Body of pancreas (tissue), 4 donors: ENCODE measurements around the gene ADAMTS2. TPM values are rescaled to one million over a fixed set of nuclear protein-coding genes. Genes with fewer than 3 reads are reported as not detected.
A peak's percentile ranks its signal among the peaks of the same experiment; 100 is the strongest.
"Not testable (repeated sequence)": the region's sequence is repeated elsewhere in the genome, so short reads cannot be mapped to it uniquely, and the experiment has no call there.

Source experiments
- ATAC-seq: fragments of 150-250 bp; one replicate; pipeline ENCODE4 v1.9.1; 2016
- DNase-seq, 4 donors: peaks; one replicate each; pipeline ENCODE4 v3.0.0-alpha.2; 2019
- H3K27ac ChIP-seq, 4 donors: fragments of 200-600 bp; sonication (generic); 1 replicate in 3 of 4; 2 replicates in 1 of 4; pipeline versions ENCODE4 v1.5.1 to v1.6.1; 2016 to 2019; ENCODE audit warnings: mild to moderate bottlenecking in 1 of 4, mixed read lengths in 1 of 4, moderate library complexity in 1 of 4
- H3K27me3 ChIP-seq, 2 donors: fragments of 200-600 bp; sonication (generic); one replicate each; pipeline ENCODE4 v1.6.0; 2016; ENCODE audit warnings: mild to moderate bottlenecking in 1 of 2
- H3K36me3 ChIP-seq, 2 donors: fragments of 200-600 bp; sonication (generic); replicated peaks in 1 of 2; 2 replicates each; pipeline ENCODE4 v1.5.1; 2016; ENCODE audit warnings: low read depth in 2 of 2; ENCODE audit not compliant: insufficient read depth in 1 of 2
- H3K4me1 ChIP-seq: fragments of 200-600 bp; sonication (generic); one replicate; pipeline ENCODE4 v1.6.0; 2016
- H3K4me3 ChIP-seq, 2 donors: fragments of 200-600 bp; sonication (generic); 1 replicate in 1 of 2; 2 replicates in 1 of 2; pipeline ENCODE4 v1.5.1; 2016 to 2019
- H3K9me3 ChIP-seq, 3 donors: fragments of 200-600 bp; sonication (generic); 1 replicate in 2 of 3; 2 replicates in 1 of 3; pipeline ENCODE4 v1.5.1; 2016
- POLR2A ChIP-seq, 3 donors: fragments of 450-650 bp; IDR thresholded peaks; one replicate each; pipeline ENCODE4 v1.6.1; 2016; ENCODE audit warnings: antibody characterized with exemption in 3 of 3, mild to moderate bottlenecking in 2 of 3
- WGBS, 2 donors: methylation state at CpG; one replicate each; pipeline ENCODE4 v1.1.5; 2017; 5-methylcytosine and 5-hydroxymethylcytosine counted together
- intact Hi-C: fragments of 100-400 bp; cut with DNase I; formaldehyde crosslinking; loops from one replicate; pipeline ENCODE4 v1.15.1; 2023
- total RNA-seq, 2 donors: library from RNA; depleted of rRNA; stranded (reverse); fragments of >200 nt; gene quantifications; one replicate each; pipeline ENCODE4 v1.1.0, GENCODE V29; 2016
- TF ChIP-seq, protein P1 (sequence below), 7 experiments: fragments of 450-650 bp in 4 of 7; fragments of 200-600 bp in 3 of 7; sonication (generic) in 3 of 7; IDR thresholded peaks; one replicate each; pipeline ENCODE4 v1.5.1; 2016 to 2019; ENCODE audit warnings: antibody characterized with exemption in 7 of 7

The ADAMTS2 gene
- total RNA-seq, 2 donors from 2014 or later = 9.1 to 19.1 TPM

DNA sequence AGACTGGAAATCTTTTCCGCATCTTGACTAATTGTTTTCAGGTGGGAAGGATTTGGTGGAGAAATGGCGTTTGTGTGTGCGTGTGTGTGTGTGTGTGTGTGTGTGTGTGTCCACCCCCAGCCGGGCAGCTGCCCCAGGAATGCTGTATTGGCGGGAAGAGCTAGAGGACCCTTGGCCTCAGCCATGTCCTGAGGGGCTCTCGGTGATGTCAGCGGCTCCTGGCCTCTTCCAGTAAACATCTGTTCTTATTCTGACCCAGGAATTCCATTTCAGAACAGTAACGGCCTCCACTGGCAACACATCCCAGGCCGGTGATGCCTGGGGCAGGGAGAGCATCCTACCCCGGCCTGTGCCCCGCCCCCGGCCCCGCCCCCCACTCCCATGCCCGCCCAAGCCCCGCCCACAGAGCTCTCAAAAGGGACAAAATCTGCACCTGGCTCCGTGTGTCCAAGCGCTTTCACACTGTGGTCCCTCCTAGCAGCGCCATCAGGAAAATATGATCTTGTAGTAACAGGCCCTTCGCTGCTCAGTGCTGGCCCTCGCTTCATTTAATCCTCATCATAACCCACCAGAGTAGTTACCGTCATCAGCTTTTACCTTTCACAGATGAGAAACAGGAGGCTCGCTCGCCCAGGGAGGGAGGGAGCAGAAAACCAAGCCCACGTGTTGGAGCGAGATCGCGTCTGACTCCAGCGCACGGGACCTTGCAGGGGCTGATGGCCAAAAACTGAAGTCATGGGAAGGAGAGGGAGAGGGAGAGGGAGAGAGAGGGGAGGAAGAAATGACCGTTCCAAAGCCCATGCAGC is 18.9 kb downstream of the ADAMTS2 start:
- Histone ChIP-seq H3K36me3 (no peaks in the 10 kb centered on the region), H3K27ac (peak overlapping the region in 1 of 4 donors; percentile 17), H3K27me3 (no peaks in the 10 kb centered on the region), H3K4me3 (no peak overlapping the region), H3K4me1 (no peaks in the 10 kb centered on the region), H3K9me3 (no peaks in the 10 kb centered on the region)
- TF ChIP-seq, protein P1, sequence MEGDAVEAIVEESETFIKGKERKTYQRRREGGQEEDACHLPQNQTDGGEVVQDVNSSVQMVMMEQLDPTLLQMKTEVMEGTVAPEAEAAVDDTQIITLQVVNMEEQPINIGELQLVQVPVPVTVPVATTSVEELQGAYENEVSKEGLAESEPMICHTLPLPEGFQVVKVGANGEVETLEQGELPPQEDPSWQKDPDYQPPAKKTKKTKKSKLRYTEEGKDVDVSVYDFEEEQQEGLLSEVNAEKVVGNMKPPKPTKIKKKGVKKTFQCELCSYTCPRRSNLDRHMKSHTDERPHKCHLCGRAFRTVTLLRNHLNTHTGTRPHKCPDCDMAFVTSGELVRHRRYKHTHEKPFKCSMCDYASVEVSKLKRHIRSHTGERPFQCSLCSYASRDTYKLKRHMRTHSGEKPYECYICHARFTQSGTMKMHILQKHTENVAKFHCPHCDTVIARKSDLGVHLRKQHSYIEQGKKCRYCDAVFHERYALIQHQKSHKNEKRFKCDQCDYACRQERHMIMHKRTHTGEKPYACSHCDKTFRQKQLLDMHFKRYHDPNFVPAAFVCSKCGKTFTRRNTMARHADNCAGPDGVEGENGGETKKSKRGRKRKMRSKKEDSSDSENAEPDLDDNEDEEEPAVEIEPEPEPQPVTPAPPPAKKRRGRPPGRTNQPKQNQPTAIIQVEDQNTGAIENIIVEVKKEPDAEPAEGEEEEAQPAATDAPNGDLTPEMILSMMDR (IDR thresholded peaks at IDR 0.05) = no peak
- TF ChIP-seq POLR2A (IDR thresholded peaks at IDR 0.05) = no peak
- ATAC-seq (peak; percentile 69), DNase-seq (peak in 3 of 4 donors; percentile 34 to 52 (median 48))
- intact Hi-C loops = no loop called here
- WGBS, 2 donors = 26 to 40% methylated on average over 20 to 30 of the region's 30 CpGs

DNA sequence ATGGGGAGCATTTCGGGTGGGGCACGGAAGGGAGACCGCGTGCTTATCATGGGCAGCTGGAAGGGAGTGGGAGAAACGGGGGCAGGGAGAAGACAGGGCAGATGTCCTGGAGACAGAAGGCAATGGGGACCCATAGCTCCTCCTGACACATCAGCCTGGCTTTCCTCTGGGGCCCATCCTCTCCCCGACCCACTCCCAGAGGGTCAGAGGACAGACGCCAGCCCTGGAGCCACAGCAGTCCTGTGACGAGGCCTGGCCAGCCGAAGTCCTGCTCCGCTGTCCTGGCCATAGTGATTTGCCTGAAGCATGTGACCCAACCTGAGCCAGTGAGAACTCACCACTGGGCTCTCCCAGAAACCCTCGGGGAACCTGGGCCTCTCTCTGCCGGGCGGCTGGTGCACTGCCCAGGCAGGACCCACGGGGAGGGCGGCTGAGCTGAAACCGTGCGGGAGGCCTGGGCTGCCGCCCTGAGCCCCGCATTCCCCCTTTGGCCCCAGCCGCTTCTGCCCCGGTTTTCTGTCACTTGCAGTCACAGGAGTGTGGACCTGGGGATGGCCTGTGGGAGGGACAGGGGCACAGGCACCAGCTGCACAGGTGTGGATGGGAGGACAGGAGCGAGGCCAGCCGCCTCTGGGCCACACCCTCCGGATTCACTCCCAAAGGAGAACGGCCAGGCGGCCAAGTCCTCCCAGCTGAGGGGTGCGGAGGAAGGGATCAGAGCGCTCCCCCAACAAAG is 19.8 kb downstream of the ADAMTS2 start:
- ATAC-seq (peak; percentile 12), DNase-seq (peak in 2 of 4 donors; percentile 4 to 6)
- TF ChIP-seq, protein P1 (IDR thresholded peaks at IDR 0.05) = no peak
- no peak for TF ChIP-seq POLR2A (IDR thresholded peaks at IDR 0.05)
- H3K4me3 ChIP-seq = no peak overlapping the region
- H3K36me3 ChIP-seq = no peaks in the 10 kb centered on the region
- no peaks in the 10 kb centered on the region for H3K4me1 ChIP-seq
- intact Hi-C loops = no loop called here
- no peaks in the 10 kb centered on the region for H3K9me3 ChIP-seq
- H3K27me3 ChIP-seq = no peaks in the 10 kb centered on the region
- 77 to 79% methylated on average over 8 to 24 of the region's 28 CpGs for WGBS, 2 donors
- H3K27ac ChIP-seq = no peak overlapping the region

DNA sequence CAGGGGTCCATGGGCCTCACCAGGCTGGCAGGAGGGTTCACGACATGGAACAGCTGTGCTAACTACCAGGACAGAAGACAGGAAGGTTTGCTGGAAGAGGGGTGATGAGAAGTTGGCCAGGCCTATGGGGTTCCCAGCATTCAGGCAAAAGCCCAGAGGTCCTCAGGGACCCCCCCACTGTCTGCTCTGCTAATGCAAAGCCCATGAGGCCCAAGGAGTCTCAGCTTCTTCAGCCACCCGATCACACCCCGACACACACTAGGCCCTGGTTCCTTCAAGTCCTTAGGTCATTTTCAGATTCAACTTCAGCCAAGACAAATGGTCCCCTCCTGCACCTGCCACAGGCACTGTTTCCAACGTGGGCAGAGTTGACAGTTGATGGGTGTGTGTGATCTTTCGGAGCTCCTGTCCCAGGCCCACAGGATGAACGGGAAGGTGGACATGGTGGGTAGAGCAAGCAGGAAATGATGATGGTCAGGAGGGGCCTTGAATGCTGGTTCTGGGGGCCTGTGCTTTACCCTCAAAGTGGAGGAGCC is 20.4 kb downstream of the ADAMTS2 start:
- Histone ChIP-seq H3K4me1 (no peaks in the 10 kb centered on the region), H3K27me3 (no peaks in the 10 kb centered on the region), H3K9me3 (no peaks in the 10 kb centered on the region), H3K36me3 (no peaks in the 10 kb centered on the region), H3K27ac (no peak overlapping the region), H3K4me3 (no peak overlapping the region)
- DNase-seq (peak in 1 of 4 donors; percentile 7), ATAC-seq (no peak)
- WGBS, 2 donors = 69 to 75% methylated on average over 6 of the region's 6 CpGs
- TF ChIP-seq POLR2A (IDR thresholded peaks at IDR 0.05) = no peak
- TF ChIP-seq, protein P1 (IDR thresholded peaks at IDR 0.05) = no peak
- intact Hi-C loops = no loop called here

DNA sequence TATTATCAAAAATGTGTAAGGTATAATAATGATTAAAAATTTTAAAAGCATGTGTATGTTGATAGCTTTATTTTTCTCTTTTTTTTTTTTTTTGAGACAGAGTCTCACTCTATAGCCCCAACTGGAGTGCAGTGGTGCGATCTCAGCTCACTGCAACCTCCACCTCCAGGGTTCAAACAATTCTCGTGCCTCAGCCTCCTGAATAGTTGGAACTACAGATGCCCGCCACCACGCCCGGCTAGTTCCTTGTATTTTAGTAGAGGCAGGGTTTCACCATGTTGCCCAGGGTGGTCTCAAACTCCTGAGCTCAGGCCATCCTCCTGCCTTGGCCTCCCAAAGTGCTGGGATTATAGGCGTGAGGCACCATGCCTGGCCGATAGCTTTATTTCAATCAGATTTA is 20.9 kb downstream of the ADAMTS2 start:
- WGBS, 2 donors = 81 to 85% methylated on average over 7 of the region's 7 CpGs
- H3K36me3 ChIP-seq, H3K27ac ChIP-seq, H3K4me1 ChIP-seq, H3K27me3 ChIP-seq, ATAC-seq, DNase-seq, intact Hi-C loops, H3K4me3 ChIP-seq, H3K9me3 ChIP-seq: not testable (repeated sequence)
